PC-3 (cell line): ENCODE results near the gene NCF1.
"Not testable (repeated sequence)": the region's sequence is repeated elsewhere in the genome, so short reads cannot be mapped to it uniquely, and the experiment has no call there.

Experiments
- EZH2 ChIP-seq: fragments of 300-600 bp; sonication (generic); IDR thresholded peaks from one replicate; pipeline ENCODE4 v1.6.1; 2017; ENCODE audit warnings: antibody characterized with exemption, mild to moderate bottlenecking, low read length; ENCODE audit not compliant: unreplicated experiment
- EZH2phosphoT487 ChIP-seq: fragments of 300-600 bp; sonication (generic); IDR thresholded peaks from 2 replicates; pipeline ENCODE4 v1.6.1; 2018; ENCODE audit warnings: mild to moderate bottlenecking, antibody characterized with exemption, low read length, borderline replicate concordance
- TF ChIP-seq, protein P1 (sequence below): fragments of 300-600 bp; sonication (generic); conservative IDR thresholded peaks from 2 replicates; pipeline ENCODE4 v1.5.1; 2017; ENCODE audit warnings: antibody characterized with exemption, low read depth, mild to moderate bottlenecking, low read length

- TF ChIP-seq, protein P1, sequence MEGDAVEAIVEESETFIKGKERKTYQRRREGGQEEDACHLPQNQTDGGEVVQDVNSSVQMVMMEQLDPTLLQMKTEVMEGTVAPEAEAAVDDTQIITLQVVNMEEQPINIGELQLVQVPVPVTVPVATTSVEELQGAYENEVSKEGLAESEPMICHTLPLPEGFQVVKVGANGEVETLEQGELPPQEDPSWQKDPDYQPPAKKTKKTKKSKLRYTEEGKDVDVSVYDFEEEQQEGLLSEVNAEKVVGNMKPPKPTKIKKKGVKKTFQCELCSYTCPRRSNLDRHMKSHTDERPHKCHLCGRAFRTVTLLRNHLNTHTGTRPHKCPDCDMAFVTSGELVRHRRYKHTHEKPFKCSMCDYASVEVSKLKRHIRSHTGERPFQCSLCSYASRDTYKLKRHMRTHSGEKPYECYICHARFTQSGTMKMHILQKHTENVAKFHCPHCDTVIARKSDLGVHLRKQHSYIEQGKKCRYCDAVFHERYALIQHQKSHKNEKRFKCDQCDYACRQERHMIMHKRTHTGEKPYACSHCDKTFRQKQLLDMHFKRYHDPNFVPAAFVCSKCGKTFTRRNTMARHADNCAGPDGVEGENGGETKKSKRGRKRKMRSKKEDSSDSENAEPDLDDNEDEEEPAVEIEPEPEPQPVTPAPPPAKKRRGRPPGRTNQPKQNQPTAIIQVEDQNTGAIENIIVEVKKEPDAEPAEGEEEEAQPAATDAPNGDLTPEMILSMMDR: not testable (repeated sequence)
- TF ChIP-seq EZH2, EZH2phosphoT487: not testable (repeated sequence)
Observed at GRCh38 chr7:74753921-74754482, 19.8 kb upstream of the NCF1 start.
